ENCODE data around the gene LHFPL2. TPM values are rescaled to one million over a fixed set of nuclear protein-coding genes. Genes with fewer than 3 reads are reported as not detected.

LHFPL2 gene
- total and polyA plus RNA-seq, 2 donors from 2014 or later = 1.8 to 12.6 TPM

- Histone ChIP-seq H3K27me3 (ENCODE audit: control insufficient read depth, insufficient read depth, low read length) (no peaks in the 10 kb centered on the region), H3K27ac (ENCODE audit: low read depth in 2 of 2, low read length in 2 of 2) (no peak overlapping the region), H3K9me3 (ENCODE audit: control insufficient read depth in 2 of 3, insufficient read depth in 1 of 3, low read length in 3 of 3) (no peaks in the 10 kb centered on the region), H3K36me3 (ENCODE audit: control insufficient read depth in 2 of 3, insufficient read depth in 3 of 3, low read length in 3 of 3) (no peaks in the 10 kb centered on the region), H3K9ac (ENCODE audit: low read length in 3 of 3) (no peak overlapping the region), H3K4me1 (ENCODE audit: control insufficient read depth in 2 of 3, insufficient read depth in 2 of 3, low read depth in 1 of 3, low read length in 3 of 3) (no peaks in the 10 kb centered on the region), H3K4me3 (ENCODE audit: low read length in 3 of 3) (no peak overlapping the region)
- FAIRE-seq = no peak
- intact Hi-C loops (cut with DNase I) = no loop called here
- no peak for DNase-seq
- TF ChIP-seq CTCF (IDR thresholded peaks at IDR 0.05; ENCODE audit: borderline replicate concordance, extremely low read depth, insufficient read depth) = no peak
These were observed 5.8 kb upstream of the LHFPL2 start for GRCh38 chr5:78654386-78654785.

GRCh38 chr5:78653681-78654366 is 5.3 kb upstream of the LHFPL2 start:
- Histone ChIP-seq H3K4me1 (ENCODE audit: control insufficient read depth in 2 of 3, insufficient read depth in 2 of 3, low read depth in 1 of 3, low read length in 3 of 3) (no peaks in the 10 kb centered on the region), H3K36me3 (ENCODE audit: control insufficient read depth in 2 of 3, insufficient read depth in 3 of 3, low read length in 3 of 3) (no peaks in the 10 kb centered on the region), H3K27me3 (ENCODE audit: control insufficient read depth, insufficient read depth, low read length) (no peaks in the 10 kb centered on the region), H3K4me3 (ENCODE audit: low read length in 3 of 3) (no peak overlapping the region), H3K9ac (ENCODE audit: low read length in 3 of 3) (no peak overlapping the region), H3K27ac (ENCODE audit: low read depth in 2 of 2, low read length in 2 of 2) (no peak overlapping the region), H3K9me3 (ENCODE audit: control insufficient read depth in 2 of 3, insufficient read depth in 1 of 3, low read length in 3 of 3) (no peaks in the 10 kb centered on the region)
- intact Hi-C loops (cut with DNase I) = no loop called here
- TF ChIP-seq CTCF (IDR thresholded peaks at IDR 0.05; ENCODE audit: borderline replicate concordance, extremely low read depth, insufficient read depth) = no peak
- DNase-seq (no peak), FAIRE-seq (no peak)

- no peaks in the 10 kb centered on the region for H3K36me3 ChIP-seq (ENCODE audit: control insufficient read depth in 2 of 3, insufficient read depth in 3 of 3, low read length in 3 of 3)
- H3K27ac ChIP-seq (ENCODE audit: low read depth in 2 of 2, low read length in 2 of 2) = no peak overlapping the region
- no peaks in the 10 kb centered on the region for H3K27me3 ChIP-seq (ENCODE audit: control insufficient read depth, insufficient read depth, low read length)
- FAIRE-seq = no peak
- H3K4me1 ChIP-seq (ENCODE audit: control insufficient read depth in 2 of 3, insufficient read depth in 2 of 3, low read depth in 1 of 3, low read length in 3 of 3) = peaks cover 0 to under 1% (median 0%) of the 10 kb centered on the region in 3 donors
- H3K4me3 ChIP-seq (ENCODE audit: low read length in 3 of 3) = no peak overlapping the region
- H3K9ac ChIP-seq (ENCODE audit: low read length in 3 of 3) = no peak overlapping the region
- H3K9me3 ChIP-seq (ENCODE audit: control insufficient read depth in 2 of 3, insufficient read depth in 1 of 3, low read length in 3 of 3) = no peaks in the 10 kb centered on the region
- intact Hi-C loops (cut with DNase I) = no loop called here
- TF ChIP-seq CTCF (IDR thresholded peaks at IDR 0.05; ENCODE audit: borderline replicate concordance, extremely low read depth, insufficient read depth) = no peak
- DNase-seq = no peak
These were observed 4.5 kb upstream of the LHFPL2 start for GRCh38 chr5:78653031-78653430.

GRCh38 chr5:78651468-78651867 is 2.9 kb upstream of the LHFPL2 start:
- no peaks in the 10 kb centered on the region for H3K36me3 ChIP-seq (ENCODE audit: control insufficient read depth in 2 of 3, insufficient read depth in 3 of 3, low read length in 3 of 3)
- H3K4me3 ChIP-seq (ENCODE audit: low read length in 3 of 3) = no peak overlapping the region
- H3K27me3 ChIP-seq (ENCODE audit: control insufficient read depth, insufficient read depth, low read length) = no peaks in the 10 kb centered on the region
- DNase-seq (no peak), FAIRE-seq (no peak)
- no peaks in the 10 kb centered on the region for H3K9me3 ChIP-seq (ENCODE audit: control insufficient read depth in 2 of 3, insufficient read depth in 1 of 3, low read length in 3 of 3)
- no peak for TF ChIP-seq CTCF (IDR thresholded peaks at IDR 0.05; ENCODE audit: borderline replicate concordance, extremely low read depth, insufficient read depth)
- peaks cover 0 to 10% (median 0%) of the 10 kb centered on the region in 3 donors for H3K4me1 ChIP-seq (ENCODE audit: control insufficient read depth in 2 of 3, insufficient read depth in 2 of 3, low read depth in 1 of 3, low read length in 3 of 3)
- H3K27ac ChIP-seq (ENCODE audit: low read depth in 2 of 2, low read length in 2 of 2) = no peak overlapping the region
- intact Hi-C loops (cut with DNase I) = no loop called here
- H3K9ac ChIP-seq (ENCODE audit: low read length in 3 of 3) = no peak overlapping the region

Measured in kidney (tissue), 14 donors.